HG02885 (cell line): ENCODE data around the gene PCDH9.

ENCODE experiments used
- ATAC-seq: cut with Tn5 transposase; IDR thresholded peaks from one replicate; pipeline ENCODE4 v1.9.1; 2021; ENCODE audit warnings: mild to moderate bottlenecking; ENCODE audit not compliant: unreplicated experiment, poor library complexity

PCDH9 gene

DNA sequence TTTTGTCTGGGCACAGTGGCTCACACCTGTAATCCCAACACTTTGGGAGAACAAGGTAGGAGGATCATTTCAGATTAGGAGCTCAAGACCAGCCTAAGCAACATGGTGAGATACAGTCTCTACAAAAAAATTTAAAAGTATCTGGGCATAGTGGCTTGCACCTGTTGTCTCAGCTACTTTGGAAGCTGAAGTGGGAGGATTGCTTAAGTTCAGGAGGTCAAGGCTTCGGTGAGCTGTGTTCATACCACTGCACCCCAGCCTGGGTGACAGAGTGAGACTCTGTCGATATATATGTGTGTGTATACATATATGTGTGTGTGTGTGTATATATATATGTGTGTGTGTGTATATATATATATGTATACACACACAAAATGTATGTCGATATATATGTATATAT lies 833.0 kb downstream of the PCDH9 start:
- no peak for ATAC-seq

- ATAC-seq: no peak
Measured at GRCh38 chr13:66391322-66391721, 838.8 kb downstream of the PCDH9 start.

DNA sequence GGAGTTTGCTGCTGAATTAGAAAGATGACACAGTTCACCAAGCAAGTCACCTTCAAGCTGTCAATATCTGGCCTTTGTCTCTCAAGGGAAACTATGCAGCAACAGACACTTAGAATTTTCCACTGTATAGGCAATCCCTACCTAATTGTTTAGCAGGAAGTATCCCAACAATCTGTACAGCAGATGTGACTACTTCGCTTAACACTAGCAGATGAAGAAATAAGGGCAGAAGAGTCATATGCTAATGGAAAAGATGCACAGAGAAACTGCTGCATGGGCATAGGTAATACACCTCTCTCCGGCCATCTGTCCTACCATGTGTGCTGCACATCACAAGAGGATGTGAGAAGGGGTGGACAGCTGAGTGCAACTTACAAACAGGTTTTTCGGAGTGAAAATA lies 851.2 kb downstream of the PCDH9 start:
- ATAC-seq: no peak

- no peak for ATAC-seq
Measured at GRCh38 chr13:66377569-66377968, 852.6 kb downstream of the PCDH9 start.

DNA sequence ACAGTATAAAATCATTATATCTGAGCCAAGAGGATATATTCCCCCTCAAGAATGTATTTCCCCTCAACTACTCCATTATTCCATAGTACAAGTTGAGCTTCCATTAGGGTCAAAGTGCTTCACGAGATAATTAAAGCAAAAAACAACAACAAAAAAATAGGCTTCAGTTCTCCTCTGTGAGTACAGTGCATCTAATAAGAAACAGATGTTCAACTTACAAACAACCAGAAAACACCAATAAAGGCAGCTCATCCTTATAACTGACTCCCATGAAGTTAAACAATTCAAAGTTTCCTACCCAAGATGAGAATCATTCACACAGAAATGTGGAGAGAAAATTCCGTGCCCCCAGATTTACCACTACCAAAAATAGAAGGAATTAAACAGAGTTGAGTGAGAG lies 854.4 kb downstream of the PCDH9 start:
- ATAC-seq: no peak

- no peak for ATAC-seq
Measured at GRCh38 chr13:66369666-66370065, 860.5 kb downstream of the PCDH9 start.

DNA sequence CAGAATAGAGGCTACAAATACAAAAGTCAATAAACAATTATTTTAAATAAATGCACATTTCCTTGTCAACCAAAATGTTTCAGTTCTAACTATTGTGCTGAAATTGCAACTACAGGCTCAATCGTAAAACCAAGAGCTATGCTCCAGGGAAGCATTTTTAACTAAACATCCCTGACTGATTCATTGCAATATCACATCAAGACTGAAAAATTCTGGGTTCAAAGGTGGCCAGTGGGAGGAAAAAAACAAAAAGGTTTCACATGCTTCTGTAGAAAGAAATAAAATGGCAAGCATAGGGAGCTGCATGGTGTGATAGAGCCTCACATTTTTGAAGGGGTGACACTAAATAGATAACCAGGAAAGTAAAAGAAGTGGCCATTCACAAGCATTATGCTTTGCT lies 862.8 kb downstream of the PCDH9 start:
- no peak for ATAC-seq

- no peak for ATAC-seq
Measured at GRCh38 chr13:66365101-66365500, 865.0 kb downstream of the PCDH9 start.

DNA sequence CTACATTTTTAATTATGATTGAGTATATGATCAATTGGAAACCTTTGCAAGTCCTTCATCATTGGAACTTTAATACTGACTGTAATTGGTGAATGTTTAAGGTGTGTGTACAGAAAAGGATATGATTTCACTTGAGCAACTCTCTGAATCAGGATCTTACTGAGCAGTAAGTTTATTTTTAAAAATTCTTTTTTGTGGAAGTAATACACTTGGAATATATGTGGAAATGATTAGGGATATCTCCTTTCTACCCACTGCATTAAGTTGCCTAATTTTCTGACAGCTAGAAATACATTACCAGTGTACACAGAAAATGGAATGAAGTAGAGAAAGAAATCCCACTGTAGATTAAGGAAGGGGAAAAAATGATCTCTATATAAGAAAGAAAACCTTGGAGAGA lies 865.8 kb downstream of the PCDH9 start:
- ATAC-seq: no peak

DNA sequence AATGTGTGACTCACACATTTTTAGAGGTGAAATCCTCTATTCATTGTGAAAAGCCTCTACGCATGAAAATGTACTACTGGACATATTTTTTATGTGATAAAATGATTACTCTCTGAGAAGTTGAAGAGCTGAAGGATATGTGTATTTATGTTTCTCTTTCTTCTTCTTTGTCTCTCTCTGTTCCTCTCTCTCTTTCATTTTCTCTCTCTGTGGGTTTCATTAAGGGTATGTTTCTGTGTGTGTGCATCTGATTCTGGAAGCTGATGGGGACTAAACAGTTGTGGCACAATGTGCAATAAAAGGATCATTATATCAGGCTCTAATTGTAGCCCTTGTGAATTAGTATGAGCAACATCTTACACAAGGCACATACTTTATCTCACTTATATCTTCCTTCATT lies 867.7 kb downstream of the PCDH9 start:
- ATAC-seq: no peak

- ATAC-seq: no peak
Measured at GRCh38 chr13:66359910-66360552, 870.1 kb downstream of the PCDH9 start.

- ATAC-seq: no peak
Measured at GRCh38 chr13:66359393-66359792, 870.7 kb downstream of the PCDH9 start.

GRCh38 chr13:66358564-66358963 lies 871.6 kb downstream of the PCDH9 start:
- no peak for ATAC-seq

DNA sequence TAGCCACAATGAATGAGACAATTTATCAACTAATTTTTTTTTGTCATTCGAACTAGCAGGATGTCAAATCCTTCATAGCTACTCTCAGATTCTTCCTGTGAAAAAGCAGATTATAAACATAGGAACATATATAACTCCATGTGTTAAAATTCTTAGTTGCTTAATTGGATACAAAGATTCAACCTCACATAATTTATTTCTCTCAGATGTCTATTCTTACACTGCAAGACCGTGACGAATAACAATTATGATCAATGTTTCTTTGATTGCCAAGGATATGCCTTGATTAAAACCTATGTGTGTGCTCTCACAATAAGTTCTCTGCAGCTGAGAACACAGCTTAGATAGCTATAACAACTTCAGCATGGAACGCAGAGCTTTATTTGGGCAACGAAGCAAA lies 872.7 kb downstream of the PCDH9 start:
- no peak for ATAC-seq

GRCh38 chr13:66354879-66355751 lies 875.0 kb downstream of the PCDH9 start:
- ATAC-seq: no peak

DNA sequence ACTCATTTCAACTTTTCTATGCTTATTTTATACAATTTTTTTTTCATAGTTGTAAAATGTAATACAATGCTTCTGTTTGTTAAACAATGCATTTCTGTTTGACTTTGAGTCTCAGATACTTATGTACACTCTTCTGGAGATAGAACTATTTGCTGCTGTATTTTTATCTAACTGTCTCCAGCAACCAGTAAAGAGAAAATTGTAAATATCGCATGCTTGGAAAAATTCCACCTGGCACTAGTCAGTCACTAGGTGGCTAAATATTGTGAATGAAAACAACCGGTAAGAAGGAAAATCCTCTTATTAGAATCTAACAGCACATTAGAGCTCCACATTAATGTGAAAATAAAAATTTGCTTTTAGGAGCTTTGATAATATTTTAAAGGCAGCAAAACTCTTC lies 876.5 kb downstream of the PCDH9 start:
- no peak for ATAC-seq

- ATAC-seq: no peak
Measured at GRCh38 chr13:66349966-66350365, 880.2 kb downstream of the PCDH9 start.

DNA sequence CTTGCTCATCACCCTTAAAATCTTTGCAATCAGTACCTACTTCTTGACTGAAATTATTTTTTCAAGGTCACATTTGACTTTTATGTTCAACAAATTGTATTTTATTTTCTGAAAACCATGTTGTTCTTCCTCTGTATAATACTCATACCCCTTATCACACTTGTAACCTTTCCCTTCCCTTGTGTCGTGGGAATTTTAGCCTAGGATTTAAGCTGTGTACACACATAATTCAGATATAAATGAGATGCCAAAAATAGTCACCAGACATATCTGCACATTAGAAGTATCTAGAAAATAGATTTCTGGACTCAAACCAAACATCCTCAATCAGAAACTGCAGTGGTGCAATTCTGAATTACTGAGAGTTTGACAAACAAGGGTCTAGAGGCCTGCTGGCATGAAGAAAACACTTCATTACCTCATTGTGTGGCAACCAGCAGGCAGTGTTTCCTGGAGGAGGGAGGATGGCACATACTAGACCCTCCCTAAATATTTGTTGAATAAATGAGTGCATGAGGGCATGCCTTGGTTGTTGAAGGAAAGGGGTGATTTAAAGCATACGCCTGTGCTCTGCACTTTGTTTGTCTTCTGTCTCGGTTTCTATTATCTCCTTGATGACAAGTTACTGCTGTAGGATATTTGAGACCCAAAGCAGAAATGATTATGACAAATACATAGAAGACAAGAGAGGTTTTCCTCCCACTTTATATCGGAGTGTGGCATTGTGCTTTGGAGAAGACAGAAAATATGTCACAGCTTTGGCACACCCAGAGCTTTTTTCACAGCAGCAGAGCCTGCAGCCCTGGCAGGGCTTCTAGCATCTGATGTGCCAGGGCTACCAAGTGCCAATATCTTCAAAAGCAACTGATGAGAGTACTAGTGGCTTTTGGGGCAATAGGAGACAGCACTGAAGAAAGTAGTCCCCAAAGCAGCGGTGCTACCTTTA lies 881.1 kb downstream of the PCDH9 start:
- ATAC-seq: no peak

GRCh38 chr13:66347486-66348117 lies 882.5 kb downstream of the PCDH9 start:
- no peak for ATAC-seq

GRCh38 chr13:66345971-66346370 lies 884.2 kb downstream of the PCDH9 start:
- no peak for ATAC-seq

- no peak for ATAC-seq
Measured at GRCh38 chr13:66345518-66345810, 884.7 kb downstream of the PCDH9 start.
